EL (cell line): ENCODE measurements around the gene PSMB8.
"Not testable (repeated sequence)": the region's sequence is repeated elsewhere in the genome, so short reads cannot be mapped to it uniquely, and the experiment has no call there.

Experiments used
- DNase-seq: peaks from one replicate; pipeline ENCODE4 v3.0.0-alpha.2; 2016

PSMB8 gene

GRCh38 chr6:32836873-32837272, 7.0 kb downstream of the PSMB8 start:
- DNase-seq: no peak

GRCh38 chr6:32835167-32835893, 8.5 kb downstream of the PSMB8 start:
- no peak for DNase-seq

DNA sequence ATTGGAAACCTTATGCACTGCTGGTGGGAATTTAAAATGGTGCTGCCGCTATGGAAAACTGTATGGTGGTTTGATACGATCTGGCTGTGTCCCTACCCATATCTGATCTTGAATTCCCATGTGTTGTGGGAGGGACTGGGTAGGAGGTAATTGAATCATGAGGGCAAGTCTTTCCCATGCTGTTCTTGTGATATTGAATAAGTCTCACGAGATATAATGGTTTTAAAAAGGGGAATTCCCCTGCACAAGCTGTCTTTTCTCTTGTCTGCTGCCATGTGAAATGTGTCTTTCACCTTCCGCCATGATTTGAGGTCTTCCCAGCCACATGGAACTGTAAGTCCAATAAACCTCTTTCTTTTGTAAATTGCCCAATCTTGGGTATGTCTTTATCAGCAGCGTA, 10.2 kb downstream of the PSMB8 start:
- DNase-seq: no peak

DNA sequence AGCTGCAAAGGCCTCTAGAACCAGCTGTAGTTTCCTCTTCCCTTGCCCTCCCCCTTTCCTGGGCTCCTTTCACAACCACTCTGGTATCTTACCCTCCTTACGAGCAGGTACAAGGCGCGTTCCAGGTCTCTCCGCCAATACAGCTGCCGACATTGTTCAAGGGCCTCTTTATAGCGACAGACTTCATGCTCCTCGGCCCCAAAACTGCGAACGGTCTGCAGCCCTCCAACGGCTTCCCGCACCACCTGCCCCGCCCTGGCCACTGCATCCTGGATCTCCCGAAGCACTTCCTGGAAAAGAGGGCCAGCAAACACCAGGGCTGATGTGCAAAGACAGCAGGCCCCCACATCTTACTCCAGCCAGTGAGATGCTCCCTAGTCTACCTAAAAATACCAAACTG, 11.3 kb downstream of the PSMB8 start:
- DNase-seq: no peak

- no peak for DNase-seq
Observed at GRCh38 chr6:32830936-32831335, 12.9 kb downstream of the PSMB8 start.

GRCh38 chr6:32830017-32830416, 13.8 kb downstream of the PSMB8 start:
- DNase-seq: no peak

DNA sequence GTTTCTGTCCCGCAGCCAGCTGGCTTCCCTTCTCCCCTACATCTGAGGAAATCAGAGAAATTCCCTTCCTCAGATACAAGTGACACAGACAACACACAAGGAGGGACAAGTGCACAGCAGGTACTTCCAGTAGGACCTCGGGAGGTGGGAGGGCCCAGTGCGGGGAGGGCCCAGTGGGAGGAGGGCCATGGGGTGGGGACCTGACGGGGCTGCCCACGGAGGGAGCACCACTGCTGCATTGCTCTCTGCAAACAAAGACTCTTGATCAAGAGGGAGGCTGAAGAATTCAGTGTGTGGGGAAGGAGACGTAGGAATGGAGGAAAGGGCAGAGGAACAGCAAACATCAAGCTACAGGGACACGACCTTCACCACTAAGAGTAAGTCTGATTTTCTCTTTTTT, 14.4 kb downstream of the PSMB8 start:
- no peak for DNase-seq

GRCh38 chr6:32827025-32827424, 16.8 kb downstream of the PSMB8 start:
- no peak for DNase-seq

DNA sequence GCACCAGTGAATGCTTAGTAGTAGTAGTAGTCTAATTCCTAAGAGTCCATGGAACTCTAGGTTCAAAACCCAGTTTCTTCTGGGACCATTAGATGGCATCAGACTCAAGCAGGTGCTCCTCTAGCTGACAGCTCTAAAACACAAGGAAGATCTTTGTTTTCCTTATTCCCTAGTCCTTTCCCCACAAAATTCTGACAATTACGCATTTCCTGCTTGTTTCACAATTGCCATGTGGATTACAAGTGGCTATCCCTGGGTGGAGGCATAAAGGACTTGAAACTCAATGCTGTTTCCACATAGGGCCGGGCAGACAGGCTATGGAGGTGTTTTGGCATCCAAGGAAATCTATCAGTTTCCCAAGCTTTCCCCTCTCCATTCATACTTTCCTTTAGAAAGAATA, 17.9 kb downstream of the PSMB8 start:
- DNase-seq: peak; percentile 71

DNA sequence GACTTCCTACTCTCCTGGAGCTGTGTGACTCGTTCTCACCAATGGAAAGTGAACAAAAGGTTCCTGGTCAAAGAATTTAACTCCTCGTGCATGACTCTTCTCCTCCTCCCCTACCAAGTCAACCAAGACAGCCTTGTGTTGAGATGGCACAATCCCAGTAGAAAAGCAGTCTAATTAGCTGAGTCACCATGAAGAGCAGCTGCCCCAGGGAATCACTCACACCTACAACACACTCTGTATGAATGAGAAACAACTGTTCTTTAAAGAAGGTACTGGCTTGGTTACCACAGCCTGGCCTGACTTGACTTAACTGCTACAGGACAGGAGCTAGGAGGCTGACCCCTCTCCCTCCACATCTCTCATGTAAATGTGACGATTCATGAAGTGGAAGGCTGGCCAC, 24.1 kb downstream of the PSMB8 start:
- DNase-seq: peak; percentile 81

DNA sequence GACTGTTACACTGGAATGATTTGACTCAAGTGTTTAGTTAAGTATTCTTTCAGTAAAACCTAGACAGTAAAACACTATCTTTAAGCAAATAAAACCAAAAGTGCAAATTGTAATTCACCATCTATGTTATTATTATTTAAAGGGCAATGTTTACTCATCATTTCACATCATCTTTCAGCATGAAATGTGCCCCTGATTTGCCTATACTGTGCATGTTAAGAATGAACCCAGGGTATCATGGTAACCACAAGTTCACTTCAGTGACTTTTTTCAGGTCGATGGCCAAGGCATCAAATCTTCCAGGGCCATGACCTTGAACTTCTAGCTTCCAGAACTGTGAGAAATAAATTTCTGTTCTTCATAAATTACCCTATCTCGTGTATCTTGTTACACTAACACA, 25.0 kb downstream of the PSMB8 start:
- DNase-seq: no peak

DNA sequence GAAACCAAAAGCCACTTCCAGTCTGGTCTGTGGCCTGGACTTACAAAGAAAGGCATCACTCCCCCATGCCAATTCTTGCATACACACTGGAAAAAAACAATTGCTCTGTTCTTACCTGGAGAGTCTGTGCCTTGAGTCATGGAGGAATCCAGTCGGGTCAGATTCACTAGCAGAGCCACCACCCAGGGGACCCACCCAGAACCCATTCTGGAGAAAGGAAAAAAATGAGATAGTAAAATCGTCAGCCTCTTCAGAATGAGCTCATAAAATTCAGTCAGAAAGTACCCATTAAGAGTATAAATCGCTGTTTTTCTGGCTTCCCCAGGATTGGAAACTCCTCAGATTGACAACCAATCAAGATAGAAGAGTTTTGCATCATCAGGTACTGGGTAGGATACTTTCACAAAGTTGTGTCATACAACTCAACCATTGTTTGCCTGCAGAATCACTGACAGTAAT, 27.1 kb downstream of the PSMB8 start, which contains the start of gene HLA-DOB:
HLA-DOB (minus strand) TSS at position 257 of the 459 bp plus-strand sequence; CDS start at position 206, 51 bp downstream.
- DNase-seq: peak; percentile 14

GRCh38 chr6:32815996-32816395, 27.9 kb downstream of the PSMB8 start:
- DNase-seq: no peak

- no peak for DNase-seq
Observed at GRCh38 chr6:32815115-32815514, 28.7 kb downstream of the PSMB8 start.

DNA sequence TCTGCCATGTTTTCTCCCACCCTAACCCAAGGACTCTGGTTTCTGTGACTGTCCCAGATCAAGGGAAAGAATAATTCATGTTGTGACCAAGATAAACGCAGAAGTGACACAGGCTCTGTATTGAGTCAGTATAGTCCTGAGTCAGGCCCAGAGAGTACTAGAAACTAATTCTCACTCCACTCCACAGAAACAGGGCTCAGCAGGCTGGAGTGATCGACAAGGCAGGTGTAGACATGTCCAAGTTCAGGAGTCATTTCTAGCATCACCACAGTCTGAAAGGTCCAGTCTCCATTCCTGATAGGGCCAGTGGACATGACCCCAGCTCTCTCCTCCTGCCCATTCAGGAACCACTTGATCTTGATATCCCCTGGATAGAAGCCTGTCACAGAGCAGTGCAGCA, 29.7 kb downstream of the PSMB8 start:
- no peak for DNase-seq

DNA sequence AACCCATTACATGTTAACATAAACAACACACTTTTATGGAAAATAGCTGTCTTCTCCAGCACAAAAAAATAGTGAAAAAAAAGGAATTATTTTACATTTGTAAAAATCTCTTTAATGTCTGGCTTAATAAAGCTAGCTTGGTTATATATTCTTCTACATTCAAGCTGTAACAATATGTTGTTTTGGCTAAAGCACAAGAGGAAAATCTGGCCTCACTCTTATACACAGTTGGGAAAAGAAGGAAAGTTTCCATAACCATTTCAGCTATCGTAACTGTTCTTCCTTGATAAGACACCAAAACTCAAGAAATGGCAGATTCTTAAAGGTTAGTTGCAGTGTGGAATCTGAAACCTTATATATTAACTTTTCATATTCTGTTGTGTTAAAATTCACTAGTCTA, 34.7 kb downstream of the PSMB8 start:
- no peak for DNase-seq

DNA sequence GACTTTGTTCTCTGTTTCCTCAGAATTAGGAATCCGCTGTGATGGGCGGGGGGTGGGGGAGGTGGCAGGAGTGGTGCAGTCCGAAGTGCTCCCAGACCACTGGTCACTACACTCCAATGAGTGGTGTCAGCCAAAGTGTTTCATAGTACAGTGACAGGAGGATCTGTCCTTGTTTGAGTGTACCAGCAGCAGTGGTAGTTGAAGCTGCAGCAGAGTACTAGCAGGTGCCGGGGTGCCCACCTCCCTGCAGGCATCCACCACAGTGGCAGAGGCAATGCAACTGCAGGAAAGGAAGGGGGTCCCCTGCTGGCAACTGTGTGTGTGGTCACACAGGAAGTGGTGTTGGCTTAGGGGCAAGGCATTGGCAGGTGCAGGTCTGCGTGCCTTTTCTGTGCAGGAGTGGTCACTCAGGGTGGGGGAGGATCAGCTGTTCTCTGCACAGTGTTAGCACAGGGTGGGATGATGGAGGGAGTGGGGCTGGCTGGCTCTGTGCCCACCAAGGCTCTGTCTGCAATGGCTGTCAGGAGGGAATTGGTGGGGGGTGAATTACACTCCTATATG, 36.7 kb downstream of the PSMB8 start:
- DNase-seq: no peak

DNA sequence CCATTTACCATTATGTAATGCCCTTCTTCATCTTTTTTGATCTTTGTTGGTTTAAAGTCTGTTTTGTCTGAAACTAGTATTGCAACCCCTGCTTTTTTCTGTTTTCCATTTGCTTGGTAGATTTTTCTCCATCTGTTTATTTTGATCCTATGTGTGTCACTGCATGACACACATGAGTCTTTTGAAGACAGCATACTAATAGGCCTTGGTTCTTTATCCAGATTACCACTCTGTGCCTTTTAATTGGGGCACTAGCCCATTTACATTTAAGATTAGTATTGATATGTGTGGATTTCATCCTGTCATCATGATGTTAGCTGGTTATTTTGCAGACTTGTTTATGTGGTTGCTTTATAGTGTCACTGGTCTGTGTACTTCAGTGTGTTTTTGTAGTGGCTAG, 38.4 kb downstream of the PSMB8 start:
- DNase-seq: not testable (repeated sequence)

DNA sequence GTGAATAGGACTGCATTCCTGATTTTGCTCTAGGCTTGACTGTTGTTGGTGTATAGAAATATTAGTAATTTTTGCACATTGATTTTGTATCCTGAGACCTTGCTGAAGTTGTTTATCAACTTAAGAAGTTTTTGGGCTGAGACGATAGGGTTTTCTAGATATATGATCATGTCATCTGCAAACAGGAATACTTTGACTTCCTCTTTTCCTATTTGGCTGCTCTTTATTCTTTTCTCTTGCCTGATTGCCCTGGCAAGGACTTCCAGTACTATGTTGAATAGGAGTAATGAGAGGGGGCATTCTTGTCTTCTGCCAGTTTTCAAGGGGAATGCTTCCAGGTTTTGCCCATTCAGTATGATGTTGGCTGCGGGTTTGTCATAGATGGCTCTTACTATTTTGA, 40.4 kb downstream of the PSMB8 start:
- DNase-seq: no peak

DNA sequence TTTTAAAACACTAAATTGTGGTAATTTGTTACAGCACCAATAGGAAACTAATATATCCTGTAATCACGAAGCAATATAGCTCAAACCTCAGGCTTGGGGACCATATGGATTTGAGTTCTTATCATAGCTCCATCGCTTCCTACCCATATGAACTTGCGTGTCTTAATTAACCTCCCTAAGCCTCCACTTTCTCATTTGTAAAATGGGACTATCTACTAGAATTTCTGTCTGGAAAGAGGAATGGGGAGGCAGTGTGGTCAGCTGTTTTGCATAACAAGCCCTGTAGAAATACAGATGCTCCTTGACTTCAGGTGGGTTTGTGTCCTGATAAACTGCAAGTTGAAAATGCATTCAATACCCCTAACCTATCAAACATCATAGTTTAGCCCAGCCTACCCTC, 44.1 kb downstream of the PSMB8 start:
- no peak for DNase-seq

DNA sequence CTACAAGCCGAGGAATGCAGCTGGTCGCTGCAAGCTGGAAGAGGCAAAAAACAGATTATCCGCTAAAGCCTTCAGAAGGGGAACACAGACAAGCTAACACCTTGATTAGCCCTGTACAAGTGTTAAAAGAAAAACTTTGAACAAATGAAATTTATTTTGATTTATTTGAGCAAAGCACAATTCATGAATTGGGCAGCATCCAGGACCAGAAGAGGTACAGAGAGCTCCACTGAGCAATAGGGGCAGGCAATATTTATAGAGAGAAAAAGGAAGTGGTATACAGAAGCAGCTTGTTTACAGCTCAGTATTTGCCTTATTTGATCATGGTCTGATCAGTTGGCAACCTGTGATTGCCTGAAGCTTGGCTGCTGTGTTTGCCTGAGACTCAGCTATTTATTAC, 44.7 kb downstream of the PSMB8 start:
- no peak for DNase-seq

DNA sequence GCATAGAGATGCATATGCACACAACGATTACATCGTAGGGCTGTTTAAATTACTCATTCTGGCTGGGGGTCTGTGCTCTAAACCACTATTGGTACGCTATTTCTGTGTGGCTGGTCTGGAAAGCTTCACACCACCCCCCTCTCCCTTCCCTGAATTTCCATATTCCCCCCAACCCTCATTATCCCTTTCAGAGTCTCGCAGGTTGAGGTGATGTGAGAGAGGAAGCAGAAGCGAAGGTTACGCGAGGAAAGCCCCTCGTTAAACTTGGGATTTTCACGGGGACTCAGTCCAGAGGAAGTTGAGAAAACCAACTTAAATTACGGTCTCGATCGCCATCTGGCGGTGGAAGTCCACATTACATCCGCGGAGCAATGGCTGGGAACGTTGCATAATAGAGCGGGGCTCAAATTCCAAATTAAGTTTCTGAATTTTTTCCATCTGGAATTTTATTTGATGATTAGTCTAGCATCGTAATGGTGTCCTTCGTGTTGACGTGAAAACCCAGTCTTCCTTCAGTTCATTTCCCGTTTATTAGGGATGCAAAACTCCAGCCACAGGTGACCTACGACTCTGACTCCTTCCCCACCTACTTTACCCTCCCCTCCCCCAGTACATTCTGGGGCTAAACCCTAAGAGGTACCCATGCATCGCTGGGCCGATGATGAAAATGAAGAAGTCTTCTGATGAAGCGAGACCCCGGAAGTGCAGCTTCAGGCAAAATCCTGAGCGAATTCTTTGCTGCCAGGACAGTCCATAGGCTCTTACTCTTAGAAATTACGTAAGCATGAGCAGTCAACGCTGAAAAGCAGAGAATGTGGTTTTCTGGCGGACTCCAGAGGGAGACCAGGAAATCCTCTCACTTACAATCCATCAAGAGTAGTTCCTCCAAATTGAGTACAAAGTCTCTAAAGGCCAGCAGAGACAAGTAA, 46.7 kb downstream of the PSMB8 start:
- peak; percentile 71 for DNase-seq

DNA sequence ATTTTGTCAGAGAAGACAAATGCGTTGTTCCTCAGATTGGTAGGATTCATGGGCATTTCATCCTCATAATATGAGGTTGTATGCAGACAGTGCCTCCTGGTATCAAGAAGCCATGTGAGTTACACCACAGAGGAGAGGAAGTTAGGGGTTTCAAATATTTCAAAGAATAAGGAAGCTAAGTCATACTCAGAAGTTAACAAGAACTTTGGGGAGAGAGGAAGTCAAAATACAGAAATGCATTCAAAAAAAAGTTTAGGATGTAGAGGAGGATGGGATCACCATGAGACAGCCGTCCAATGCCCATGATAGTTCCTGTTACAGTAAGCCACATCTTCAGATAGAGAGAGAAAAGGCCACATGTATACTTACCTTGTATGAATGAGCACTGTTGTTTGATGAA, 49.3 kb downstream of the PSMB8 start:
- no peak for DNase-seq
